Endothelial cell of umbilical vein (primary cell): ENCODE results near the gene RFC2. TPM values are rescaled to one million over a fixed set of nuclear protein-coding genes. Genes with fewer than 3 reads are reported as not detected.

ENCODE experiments used
- BruUV-seq: library from RNA; stranded (reverse); fragments of 400-500 nt; replicated peaks from 2 replicates; lab custom pipeline; 2021; lab: Mats Ljungman, UMichigan
- CTCF ChIA-PET: fragments of 300-600, 350-600 bp; sonication (Branson Sonifier 250); formaldehyde crosslinking; loops from one replicate; lab custom pipeline; 2021; ENCODE audit warnings: antibody characterized with exemption, inconsistent platforms; lab: Charles Lee
- POLR2A ChIA-PET: fragments of 300-600, 350-600 bp; sonication (Branson Sonifier 250); formaldehyde crosslinking; loops from one replicate; lab custom pipeline; 2021; ENCODE audit warnings: antibody characterized with exemption, inconsistent platforms; lab: Charles Lee
- DNase-seq: peaks from one replicate; pipeline ENCODE4 v3.0.0-alpha.2; 2011; ENCODE audit warnings: low read depth, low spot score
- FAIRE-seq: peaks from 2 replicates; lab custom pipeline; 2011; peaks lifted over from hg19 to GRCh38; lab: Jason Lieb, UNC
- H2AFZ ChIP-seq: 2 replicates; pipeline ENCODE4 v1.6.0; 2012; ENCODE audit warnings: low read depth, low read length, control low read depth, inconsistent platforms
- H3K27ac ChIP-seq: 2 replicates; pipeline ENCODE4 v1.5.1; 2011; ENCODE audit warnings: low read depth, mild to moderate bottlenecking, control low read depth, low read length, moderate library complexity; ENCODE audit not compliant: insufficient read depth
- H3K27me3 ChIP-seq, 2 experiments: 2 replicates each; pipeline versions ENCODE4 v1.6.0 to v1.6.1; 2011; ENCODE audit warnings: low read length in 2 of 2, mixed read lengths in 1 of 2; ENCODE audit not compliant: control insufficient read depth in 2 of 2, insufficient read depth in 2 of 2
- H3K36me3 ChIP-seq, 2 experiments: 2 replicates in 1 of 2; 3 replicates in 1 of 2; pipeline ENCODE4 v1.5.1; 2011; ENCODE audit warnings: low read length in 2 of 2, mild to moderate bottlenecking in 1 of 2, moderate library complexity in 1 of 2; ENCODE audit not compliant: control insufficient read depth in 2 of 2, insufficient read depth in 2 of 2; ENCODE audit errors: extremely low read depth in 1 of 2
- H3K4me1 ChIP-seq: 3 replicates; pipeline ENCODE4 v1.5.1; 2011; ENCODE audit warnings: mild to moderate bottlenecking, low read length; ENCODE audit not compliant: control insufficient read depth, insufficient read depth; ENCODE audit errors: extremely low read depth
- H3K4me2 ChIP-seq: 2 replicates; pipeline ENCODE4 v1.6.1; 2011; ENCODE audit warnings: low read length, control low read depth, mixed read lengths; ENCODE audit not compliant: insufficient read depth
- H3K4me3 ChIP-seq, 3 experiments: fragments of 200-600 bp in 1 of 3; sonication (generic), shearing (Covaris generic) in 1 of 3; replicated peaks in 1 of 3; 2 replicates each; pipeline ENCODE4 v1.5.1; 2011 to 2016; ENCODE audit warnings: control low read depth in 3 of 3, low read length in 3 of 3, mild to moderate bottlenecking in 2 of 3, inconsistent platforms in 1 of 3, low read depth in 1 of 3, moderate library complexity in 1 of 3; ENCODE audit not compliant: insufficient read depth in 1 of 3
- H3K79me2 ChIP-seq: 2 replicates; pipeline ENCODE4 v1.6.0; 2012; ENCODE audit warnings: low read length, inconsistent platforms; ENCODE audit not compliant: control insufficient read depth, insufficient read depth
- H3K9ac ChIP-seq: replicated peaks from 2 replicates; pipeline ENCODE3; 2011; ENCODE audit warnings: low read length, control low read depth; ENCODE audit not compliant: insufficient read depth; ENCODE audit errors: extremely low read depth
- H3K9me1 ChIP-seq: replicated peaks from 3 replicates; pipeline ENCODE4 v1.6.0; 2011; ENCODE audit warnings: mild to moderate bottlenecking, low read length; ENCODE audit not compliant: control insufficient read depth, insufficient read depth; ENCODE audit errors: extremely low read depth
- H3K9me3 ChIP-seq: replicated peaks from 2 replicates; pipeline ENCODE4 v1.5.1; 2012; ENCODE audit warnings: low read length, inconsistent platforms; ENCODE audit not compliant: control insufficient read depth, insufficient read depth
- H4K20me1 ChIP-seq: replicated peaks from 2 replicates; pipeline ENCODE3; 2011; ENCODE audit warnings: mild to moderate bottlenecking, low read length; ENCODE audit not compliant: control insufficient read depth, insufficient read depth; ENCODE audit errors: extremely low read depth
- EZH2 ChIP-seq: IDR thresholded peaks from 2 replicates; pipeline ENCODE4 v1.6.1; 2012; ENCODE audit warnings: borderline replicate concordance, low read depth, mild to moderate bottlenecking, moderate library complexity, low read length, inconsistent platforms; ENCODE audit not compliant: severe bottlenecking
- FOS ChIP-seq: IDR thresholded peaks from 2 replicates; pipeline ENCODE4 v1.6.1; 2011; ENCODE audit warnings: mild to moderate bottlenecking, low read length, moderate library complexity, borderline replicate concordance; ENCODE audit not compliant: insufficient read depth
- GATA2 ChIP-seq: IDR thresholded peaks from 2 replicates; pipeline ENCODE4 v1.7.0; 2011; ENCODE audit warnings: low read depth, mild to moderate bottlenecking, moderate library complexity, mixed read lengths, low read length; ENCODE audit not compliant: insufficient read length, insufficient read depth
- JUN ChIP-seq: IDR thresholded peaks from 2 replicates; pipeline ENCODE4 v1.6.1; 2011; ENCODE audit warnings: borderline replicate concordance, low read depth; ENCODE audit not compliant: insufficient read length, insufficient read depth
- MYC ChIP-seq: IDR thresholded peaks from one replicate; pipeline ENCODE4 v1.6.1; 2011; ENCODE audit warnings: mild to moderate bottlenecking, low read depth, low read length
- POLR2A ChIP-seq: IDR thresholded peaks from 2 replicates; pipeline ENCODE4 v1.6.1; 2012; ENCODE audit warnings: low read depth, mild to moderate bottlenecking, control low read depth, low read length
- POLR2AphosphoS5 ChIP-seq: IDR thresholded peaks from 2 replicates; pipeline ENCODE4 v1.6.1; 2012; ENCODE audit warnings: low read depth, mild to moderate bottlenecking, control low read depth, low read length, moderate library complexity; ENCODE audit not compliant: insufficient read depth
- dilution Hi-C: fragments of 300-500 bp; cut with MboI; formaldehyde crosslinking; loops from one replicate; pipeline ENCODE4 v1.15.0; 2019; ENCODE audit warnings: low sequenced_read_pairs; ENCODE audit not compliant: extremely low pct_ligation_motif_present
- intact Hi-C: fragments of 100-400 bp; cut with micrococcal nuclease; formaldehyde crosslinking; loops from one replicate; pipeline ENCODE4 v1.10.0; 2022
- polyA plus RNA-seq, 4 experiments: library from polyadenylated mRNA; depleted of rRNA in 3 of 4; stranded (reverse) in 3 of 4; unstranded in 1 of 4; fragments of >200 nt; gene quantifications; 2 replicates each; pipeline versions ENCODE4 v1.2.1 to v1.2.3, GENCODE V29; 2011 to 2012; ENCODE audit warnings: missing spikeins in 1 of 4
- total RNA-seq: library from RNA; stranded (reverse); gene quantifications from 2 replicates; pipeline ENCODE4 v1.2.3, GENCODE V29; 2021
- TF ChIP-seq, protein P1 (sequence below), 2 donors: IDR thresholded peaks; 1 replicate in 1 of 2; 2 replicates in 1 of 2; pipeline ENCODE4 v1.5.1; 2011; ENCODE audit warnings: low read length in 2 of 2, mild to moderate bottlenecking in 2 of 2, moderate library complexity in 2 of 2, control low read depth in 1 of 2, inconsistent platforms in 1 of 2, low read depth in 1 of 2; ENCODE audit not compliant: insufficient read depth in 1 of 2; ENCODE audit errors: extremely low read depth in 1 of 2
- TF ChIP-seq, protein P2 (sequence below): IDR thresholded peaks from 2 replicates; pipeline ENCODE4 v1.6.1; 2011; ENCODE audit not compliant: insufficient read depth, insufficient read length

Gene RFC2
- total and polyA plus RNA-seq, 2 donors (not counting 3 experiments of a cell fraction or from before 2014, with no cell fraction given) = 24.4 to 44.3 TPM

DNA sequence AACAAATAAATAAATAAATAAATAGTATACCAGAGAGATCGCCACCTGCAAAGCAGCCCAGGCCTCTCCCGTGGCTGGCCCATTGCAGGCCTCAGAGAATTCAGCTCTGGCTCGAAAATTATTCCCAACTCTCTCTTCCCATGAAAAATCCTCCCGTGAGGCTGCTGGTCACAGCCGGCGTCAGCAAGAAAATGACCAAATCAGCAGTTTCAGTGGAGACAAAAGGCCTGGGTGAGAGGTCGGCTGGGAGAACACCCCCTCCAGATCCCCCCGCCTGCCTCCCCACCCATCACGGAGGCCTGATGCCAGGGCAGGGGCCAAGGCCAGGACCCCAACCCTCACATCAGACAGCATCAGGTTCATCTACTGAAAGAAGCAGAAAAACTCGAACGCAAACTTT, 31.9 kb upstream of the RFC2 start:
- ChIA-PET CTCF (interaction anchor here (5.6 kb wide), 1 partner anchor 11 kb away, joined by 33 read pairs; no protein-coding TSS in a partner anchor), POLR2A (no interaction called here)
- Histone ChIP-seq H3K27me3 (no peaks in the 10 kb centered on the region), H4K20me1 (no peaks in the 10 kb centered on the region), H3K4me2 (no peak overlapping the region), H3K9ac (no peak overlapping the region), H3K4me3 (no peak overlapping the region), H3K79me2 (peaks cover 14% of the 10 kb centered on the region), H3K27ac (no peak overlapping the region), H3K9me1 (no peaks in the 10 kb centered on the region), H2AFZ (no peak overlapping the region), H3K9me3 (no peaks in the 10 kb centered on the region), H3K36me3 (no peaks in the 10 kb centered on the region), H3K4me1 (peaks cover 11% of the 10 kb centered on the region)
- no peak for FAIRE-seq
- no TSS peak for BruUV-seq
- TF ChIP-seq GATA2 (no peak), JUN (no peak), POLR2A (no peak), MYC (no peak), EZH2 (no peak), POLR2AphosphoS5 (no peak), FOS (no peak)
- TF ChIP-seq, protein P1, sequence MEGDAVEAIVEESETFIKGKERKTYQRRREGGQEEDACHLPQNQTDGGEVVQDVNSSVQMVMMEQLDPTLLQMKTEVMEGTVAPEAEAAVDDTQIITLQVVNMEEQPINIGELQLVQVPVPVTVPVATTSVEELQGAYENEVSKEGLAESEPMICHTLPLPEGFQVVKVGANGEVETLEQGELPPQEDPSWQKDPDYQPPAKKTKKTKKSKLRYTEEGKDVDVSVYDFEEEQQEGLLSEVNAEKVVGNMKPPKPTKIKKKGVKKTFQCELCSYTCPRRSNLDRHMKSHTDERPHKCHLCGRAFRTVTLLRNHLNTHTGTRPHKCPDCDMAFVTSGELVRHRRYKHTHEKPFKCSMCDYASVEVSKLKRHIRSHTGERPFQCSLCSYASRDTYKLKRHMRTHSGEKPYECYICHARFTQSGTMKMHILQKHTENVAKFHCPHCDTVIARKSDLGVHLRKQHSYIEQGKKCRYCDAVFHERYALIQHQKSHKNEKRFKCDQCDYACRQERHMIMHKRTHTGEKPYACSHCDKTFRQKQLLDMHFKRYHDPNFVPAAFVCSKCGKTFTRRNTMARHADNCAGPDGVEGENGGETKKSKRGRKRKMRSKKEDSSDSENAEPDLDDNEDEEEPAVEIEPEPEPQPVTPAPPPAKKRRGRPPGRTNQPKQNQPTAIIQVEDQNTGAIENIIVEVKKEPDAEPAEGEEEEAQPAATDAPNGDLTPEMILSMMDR (IDR thresholded peaks at IDR 0.05; ENCODE audit: extremely low read depth in 1 of 2, insufficient read depth in 1 of 2, low read depth in 1 of 2, low read length in 2 of 2) = no peak
- TF ChIP-seq, protein P2, sequence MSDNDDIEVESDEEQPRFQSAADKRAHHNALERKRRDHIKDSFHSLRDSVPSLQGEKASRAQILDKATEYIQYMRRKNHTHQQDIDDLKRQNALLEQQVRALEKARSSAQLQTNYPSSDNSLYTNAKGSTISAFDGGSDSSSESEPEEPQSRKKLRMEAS = no peak
- intact Hi-C loops = no loop called here
- DNase-seq = no peak
- dilution Hi-C loops = no loop called here
